Endothelial cell of umbilical vein (primary cell): ENCODE measurements around the gene SBSN. TPM values are rescaled to one million over a fixed set of nuclear protein-coding genes. Genes with fewer than 3 reads are reported as not detected.

ENCODE experiments used
- BruUV-seq: library from RNA; stranded (reverse); fragments of 400-500 nt; replicated peaks from 2 replicates; lab custom pipeline; 2021; lab: Mats Ljungman, UMichigan
- CTCF ChIA-PET: fragments of 300-600, 350-600 bp; sonication (Branson Sonifier 250); formaldehyde crosslinking; loops from one replicate; lab custom pipeline; 2021; ENCODE audit warnings: antibody characterized with exemption, inconsistent platforms; lab: Charles Lee
- POLR2A ChIA-PET: fragments of 300-600, 350-600 bp; sonication (Branson Sonifier 250); formaldehyde crosslinking; loops from one replicate; lab custom pipeline; 2021; ENCODE audit warnings: antibody characterized with exemption, inconsistent platforms; lab: Charles Lee
- DNase-seq: peaks from one replicate; pipeline ENCODE4 v3.0.0-alpha.2; 2011; ENCODE audit warnings: low read depth, low spot score
- FAIRE-seq: peaks from 2 replicates; lab custom pipeline; 2011; peaks lifted over from hg19 to GRCh38; lab: Jason Lieb, UNC
- H2AFZ ChIP-seq: 2 replicates; pipeline ENCODE4 v1.6.0; 2012; ENCODE audit warnings: low read depth, low read length, control low read depth, inconsistent platforms
- H3K27ac ChIP-seq: 2 replicates; pipeline ENCODE4 v1.5.1; 2011; ENCODE audit warnings: low read depth, mild to moderate bottlenecking, control low read depth, low read length, moderate library complexity; ENCODE audit not compliant: insufficient read depth
- H3K27me3 ChIP-seq, 2 experiments: 2 replicates each; pipeline versions ENCODE4 v1.6.0 to v1.6.1; 2011; ENCODE audit warnings: low read length in 2 of 2, mixed read lengths in 1 of 2; ENCODE audit not compliant: control insufficient read depth in 2 of 2, insufficient read depth in 2 of 2
- H3K36me3 ChIP-seq, 2 experiments: 2 replicates in 1 of 2; 3 replicates in 1 of 2; pipeline ENCODE4 v1.5.1; 2011; ENCODE audit warnings: low read length in 2 of 2, mild to moderate bottlenecking in 1 of 2, moderate library complexity in 1 of 2; ENCODE audit not compliant: control insufficient read depth in 2 of 2, insufficient read depth in 2 of 2; ENCODE audit errors: extremely low read depth in 1 of 2
- H3K4me1 ChIP-seq: 3 replicates; pipeline ENCODE4 v1.5.1; 2011; ENCODE audit warnings: mild to moderate bottlenecking, low read length; ENCODE audit not compliant: control insufficient read depth, insufficient read depth; ENCODE audit errors: extremely low read depth
- H3K4me2 ChIP-seq: 2 replicates; pipeline ENCODE4 v1.6.1; 2011; ENCODE audit warnings: low read length, control low read depth, mixed read lengths; ENCODE audit not compliant: insufficient read depth
- H3K4me3 ChIP-seq, 3 experiments: fragments of 200-600 bp in 1 of 3; sonication (generic), shearing (Covaris generic) in 1 of 3; replicated peaks in 1 of 3; 2 replicates each; pipeline ENCODE4 v1.5.1; 2011 to 2016; ENCODE audit warnings: control low read depth in 3 of 3, low read length in 3 of 3, mild to moderate bottlenecking in 2 of 3, inconsistent platforms in 1 of 3, low read depth in 1 of 3, moderate library complexity in 1 of 3; ENCODE audit not compliant: insufficient read depth in 1 of 3
- H3K79me2 ChIP-seq: 2 replicates; pipeline ENCODE4 v1.6.0; 2012; ENCODE audit warnings: low read length, inconsistent platforms; ENCODE audit not compliant: control insufficient read depth, insufficient read depth
- H3K9ac ChIP-seq: replicated peaks from 2 replicates; pipeline ENCODE3; 2011; ENCODE audit warnings: low read length, control low read depth; ENCODE audit not compliant: insufficient read depth; ENCODE audit errors: extremely low read depth
- H3K9me1 ChIP-seq: replicated peaks from 3 replicates; pipeline ENCODE4 v1.6.0; 2011; ENCODE audit warnings: mild to moderate bottlenecking, low read length; ENCODE audit not compliant: control insufficient read depth, insufficient read depth; ENCODE audit errors: extremely low read depth
- H3K9me3 ChIP-seq: replicated peaks from 2 replicates; pipeline ENCODE4 v1.5.1; 2012; ENCODE audit warnings: low read length, inconsistent platforms; ENCODE audit not compliant: control insufficient read depth, insufficient read depth
- H4K20me1 ChIP-seq: replicated peaks from 2 replicates; pipeline ENCODE3; 2011; ENCODE audit warnings: mild to moderate bottlenecking, low read length; ENCODE audit not compliant: control insufficient read depth, insufficient read depth; ENCODE audit errors: extremely low read depth
- EZH2 ChIP-seq: IDR thresholded peaks from 2 replicates; pipeline ENCODE4 v1.6.1; 2012; ENCODE audit warnings: borderline replicate concordance, low read depth, mild to moderate bottlenecking, moderate library complexity, low read length, inconsistent platforms; ENCODE audit not compliant: severe bottlenecking
- FOS ChIP-seq: IDR thresholded peaks from 2 replicates; pipeline ENCODE4 v1.6.1; 2011; ENCODE audit warnings: mild to moderate bottlenecking, low read length, moderate library complexity, borderline replicate concordance; ENCODE audit not compliant: insufficient read depth
- GATA2 ChIP-seq: IDR thresholded peaks from 2 replicates; pipeline ENCODE4 v1.7.0; 2011; ENCODE audit warnings: low read depth, mild to moderate bottlenecking, moderate library complexity, mixed read lengths, low read length; ENCODE audit not compliant: insufficient read length, insufficient read depth
- JUN ChIP-seq: IDR thresholded peaks from 2 replicates; pipeline ENCODE4 v1.6.1; 2011; ENCODE audit warnings: borderline replicate concordance, low read depth; ENCODE audit not compliant: insufficient read length, insufficient read depth
- MYC ChIP-seq: IDR thresholded peaks from one replicate; pipeline ENCODE4 v1.6.1; 2011; ENCODE audit warnings: mild to moderate bottlenecking, low read depth, low read length
- POLR2A ChIP-seq: IDR thresholded peaks from 2 replicates; pipeline ENCODE4 v1.6.1; 2012; ENCODE audit warnings: low read depth, mild to moderate bottlenecking, control low read depth, low read length
- POLR2AphosphoS5 ChIP-seq: IDR thresholded peaks from 2 replicates; pipeline ENCODE4 v1.6.1; 2012; ENCODE audit warnings: low read depth, mild to moderate bottlenecking, control low read depth, low read length, moderate library complexity; ENCODE audit not compliant: insufficient read depth
- dilution Hi-C: fragments of 300-500 bp; cut with MboI; formaldehyde crosslinking; loops from one replicate; pipeline ENCODE4 v1.15.0; 2019; ENCODE audit warnings: low sequenced_read_pairs; ENCODE audit not compliant: extremely low pct_ligation_motif_present
- intact Hi-C: fragments of 100-400 bp; cut with micrococcal nuclease; formaldehyde crosslinking; loops from one replicate; pipeline ENCODE4 v1.10.0; 2022
- polyA plus RNA-seq, 4 experiments: library from polyadenylated mRNA; depleted of rRNA in 3 of 4; stranded (reverse) in 3 of 4; unstranded in 1 of 4; fragments of >200 nt; gene quantifications; 2 replicates each; pipeline versions ENCODE4 v1.2.1 to v1.2.3, GENCODE V29; 2011 to 2012; ENCODE audit warnings: missing spikeins in 1 of 4
- total RNA-seq: library from RNA; stranded (reverse); gene quantifications from 2 replicates; pipeline ENCODE4 v1.2.3, GENCODE V29; 2021
- TF ChIP-seq, protein P1 (sequence below), 2 donors: IDR thresholded peaks; 1 replicate in 1 of 2; 2 replicates in 1 of 2; pipeline ENCODE4 v1.5.1; 2011; ENCODE audit warnings: low read length in 2 of 2, mild to moderate bottlenecking in 2 of 2, moderate library complexity in 2 of 2, control low read depth in 1 of 2, inconsistent platforms in 1 of 2, low read depth in 1 of 2; ENCODE audit not compliant: insufficient read depth in 1 of 2; ENCODE audit errors: extremely low read depth in 1 of 2
- TF ChIP-seq, protein P2 (sequence below): IDR thresholded peaks from 2 replicates; pipeline ENCODE4 v1.6.1; 2011; ENCODE audit not compliant: insufficient read depth, insufficient read length

The SBSN gene
- total and polyA plus RNA-seq, 2 donors (not counting 3 experiments of a cell fraction or from before 2014, with no cell fraction given): not detected

DNA sequence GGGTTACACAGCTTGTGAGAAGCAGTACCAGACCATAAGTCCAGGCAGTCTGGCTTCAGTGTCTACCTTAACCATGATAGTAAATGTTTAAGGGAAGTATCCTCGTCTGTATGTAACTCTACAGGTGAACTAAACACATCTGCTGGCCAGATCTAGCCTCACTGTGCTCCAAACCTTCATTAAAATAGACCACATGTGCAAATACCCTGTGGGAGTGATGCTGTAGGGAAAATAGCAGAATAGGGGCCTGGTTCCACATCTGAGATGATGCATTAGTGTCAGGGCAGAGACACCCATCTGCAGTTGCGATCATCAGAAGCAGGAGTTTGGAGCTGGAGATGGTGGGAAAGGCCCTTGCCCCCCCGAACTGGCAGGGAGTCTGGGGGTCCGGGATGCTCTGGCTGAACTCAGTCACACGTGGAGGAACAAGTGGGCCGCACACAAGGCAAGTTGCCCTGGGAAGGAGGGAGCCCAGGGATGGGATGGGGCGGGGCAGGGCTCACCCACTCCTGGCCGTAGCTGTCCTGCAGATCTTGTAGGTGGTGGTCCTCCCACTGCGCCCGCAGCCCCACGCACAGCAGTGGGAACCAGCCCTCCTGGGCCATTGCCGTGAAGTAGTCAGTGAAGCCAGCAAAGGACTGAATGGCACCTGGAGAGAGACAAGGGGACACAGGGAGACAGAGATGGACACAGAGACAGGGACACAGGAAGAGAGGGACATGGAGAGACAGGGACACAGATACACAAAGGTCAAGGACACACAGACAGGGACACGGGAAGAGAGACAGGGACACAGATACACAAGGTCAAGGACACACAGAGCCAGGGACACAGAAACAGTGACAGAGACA lies 24.6 kb upstream of the SBSN start:
- Histone ChIP-seq H2AFZ (no peak overlapping the region), H3K79me2 (no peaks in the 10 kb centered on the region), H3K4me1 (no peaks in the 10 kb centered on the region), H4K20me1 (no peaks in the 10 kb centered on the region), H3K4me2 (no peak overlapping the region), H3K27ac (no peak overlapping the region), H3K9ac (no peak overlapping the region), H3K27me3 (no peaks in the 10 kb centered on the region), H3K36me3 (no peaks in the 10 kb centered on the region), H3K9me3 (no peaks in the 10 kb centered on the region), H3K4me3 (no peak overlapping the region), H3K9me1 (no peaks in the 10 kb centered on the region)
- no peak for FAIRE-seq
- TF ChIP-seq, protein P1, sequence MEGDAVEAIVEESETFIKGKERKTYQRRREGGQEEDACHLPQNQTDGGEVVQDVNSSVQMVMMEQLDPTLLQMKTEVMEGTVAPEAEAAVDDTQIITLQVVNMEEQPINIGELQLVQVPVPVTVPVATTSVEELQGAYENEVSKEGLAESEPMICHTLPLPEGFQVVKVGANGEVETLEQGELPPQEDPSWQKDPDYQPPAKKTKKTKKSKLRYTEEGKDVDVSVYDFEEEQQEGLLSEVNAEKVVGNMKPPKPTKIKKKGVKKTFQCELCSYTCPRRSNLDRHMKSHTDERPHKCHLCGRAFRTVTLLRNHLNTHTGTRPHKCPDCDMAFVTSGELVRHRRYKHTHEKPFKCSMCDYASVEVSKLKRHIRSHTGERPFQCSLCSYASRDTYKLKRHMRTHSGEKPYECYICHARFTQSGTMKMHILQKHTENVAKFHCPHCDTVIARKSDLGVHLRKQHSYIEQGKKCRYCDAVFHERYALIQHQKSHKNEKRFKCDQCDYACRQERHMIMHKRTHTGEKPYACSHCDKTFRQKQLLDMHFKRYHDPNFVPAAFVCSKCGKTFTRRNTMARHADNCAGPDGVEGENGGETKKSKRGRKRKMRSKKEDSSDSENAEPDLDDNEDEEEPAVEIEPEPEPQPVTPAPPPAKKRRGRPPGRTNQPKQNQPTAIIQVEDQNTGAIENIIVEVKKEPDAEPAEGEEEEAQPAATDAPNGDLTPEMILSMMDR (IDR thresholded peaks at IDR 0.05; ENCODE audit: extremely low read depth in 1 of 2, insufficient read depth in 1 of 2, low read depth in 1 of 2, low read length in 2 of 2): no peak
- TF ChIP-seq POLR2AphosphoS5 (no peak), GATA2 (no peak), JUN (no peak), FOS (no peak), MYC (no peak), EZH2 (no peak), POLR2A (no peak)
- TF ChIP-seq, protein P2, sequence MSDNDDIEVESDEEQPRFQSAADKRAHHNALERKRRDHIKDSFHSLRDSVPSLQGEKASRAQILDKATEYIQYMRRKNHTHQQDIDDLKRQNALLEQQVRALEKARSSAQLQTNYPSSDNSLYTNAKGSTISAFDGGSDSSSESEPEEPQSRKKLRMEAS: no peak
- ChIA-PET POLR2A (no interaction called here), CTCF (interaction anchor here (1.7 kb wide), 1 partner anchor 43 kb away, joined by 4 read pairs; no protein-coding TSS in a partner anchor)
- DNase-seq: no peak
- no TSS peak for BruUV-seq
- dilution Hi-C loops: no loop called here
- intact Hi-C loops: no loop called here
